Parathyroid adenoma (tissue), 2 donors: ENCODE measurements around the gene ARMC10.

Experiments
- H2AFZ ChIP-seq: fragments of 300-600 bp; sonication (generic); one replicate; pipeline ENCODE4 v1.7.0; 2017; ENCODE audit warnings: antibody characterized with exemption, mild to moderate bottlenecking
- H3K27ac ChIP-seq: fragments of 300-600 bp; sonication (generic); one replicate; pipeline ENCODE4 v1.7.0; 2017
- H3K27me3 ChIP-seq: fragments of 300-600 bp; sonication (generic); one replicate; pipeline ENCODE4 v1.7.0; 2017; ENCODE audit warnings: low read length; ENCODE audit not compliant: control insufficient read depth, insufficient read depth
- H3K36me3 ChIP-seq: fragments of 300-600 bp; sonication (generic); one replicate; pipeline ENCODE4 v1.7.0; 2017; ENCODE audit warnings: low read length; ENCODE audit not compliant: control insufficient read depth, insufficient read depth
- H3K4me1 ChIP-seq: fragments of 300-600 bp; sonication (generic); one replicate; pipeline ENCODE4 v1.7.0; 2017; ENCODE audit warnings: control low read depth
- H3K4me2 ChIP-seq: fragments of 300-600 bp; sonication (generic); one replicate; pipeline ENCODE4 v1.7.0; 2017; ENCODE audit warnings: low read length
- H3K4me3 ChIP-seq: fragments of 300-600 bp; sonication (generic); one replicate; pipeline ENCODE4 v1.7.0; 2017; ENCODE audit warnings: low read depth, low read length
- H3K79me2 ChIP-seq: fragments of 300-600 bp; sonication (generic); one replicate; pipeline ENCODE4 v1.7.0; 2017; ENCODE audit warnings: control low read depth
- H3K9ac ChIP-seq: fragments of 300-600 bp; sonication (generic); one replicate; pipeline ENCODE4 v1.7.0; 2017; ENCODE audit warnings: mild to moderate bottlenecking
- H3K9me3 ChIP-seq: fragments of 300-600 bp; sonication (generic); one replicate; pipeline ENCODE4 v1.7.0; 2017; ENCODE audit warnings: low read length; ENCODE audit not compliant: control insufficient read depth
- CTCF ChIP-seq: fragments of 300-600 bp; sonication (generic); IDR thresholded peaks from one replicate; pipeline ENCODE4 v1.7.0; 2017; ENCODE audit warnings: antibody characterized with exemption, mild to moderate bottlenecking
- donor health status: primary hyperparathyroidism.

ARMC10 gene

GRCh38 chr7:103058122-103058521, 16.8 kb upstream of the ARMC10 start:
- H3K27me3 ChIP-seq = no peaks in the 10 kb centered on the region

GRCh38 chr7:103059471-103059870, 15.5 kb upstream of the ARMC10 start:
- Histone ChIP-seq H3K9me3 (no peaks in the 10 kb centered on the region), H3K9ac (no peak overlapping the region), H2AFZ (no peak overlapping the region), H3K36me3 (no peaks in the 10 kb centered on the region), H3K4me2 (no peak overlapping the region), H3K27me3 (no peaks in the 10 kb centered on the region), H3K79me2 (no peaks in the 10 kb centered on the region), H3K4me3 (no peak overlapping the region), H3K4me1 (no peaks in the 10 kb centered on the region), H3K27ac (no peak overlapping the region)
- TF ChIP-seq CTCF = no peak

More at GRCh38 chr7:103058122-103058521, 16.8 kb upstream of the ARMC10 start:
- TF ChIP-seq CTCF = no peak
- Histone ChIP-seq H3K9me3 (no peaks in the 10 kb centered on the region), H3K4me1 (no peaks in the 10 kb centered on the region), H3K4me2 (no peak overlapping the region), H3K9ac (no peak overlapping the region), H3K27ac (no peak overlapping the region), H3K4me3 (no peak overlapping the region), H3K79me2 (no peaks in the 10 kb centered on the region), H3K36me3 (no peaks in the 10 kb centered on the region), H2AFZ (no peak overlapping the region)

- Histone ChIP-seq H3K36me3 (no peaks in the 10 kb centered on the region), H3K9me3 (no peaks in the 10 kb centered on the region), H3K27me3 (no peaks in the 10 kb centered on the region), H3K4me3 (no peak overlapping the region), H3K79me2 (no peaks in the 10 kb centered on the region), H2AFZ (no peak overlapping the region), H3K4me2 (no peak overlapping the region), H3K4me1 (no peaks in the 10 kb centered on the region), H3K9ac (no peak overlapping the region), H3K27ac (no peak overlapping the region)
- no peak for TF ChIP-seq CTCF
Measured at GRCh38 chr7:103063895-103064294, 11.0 kb upstream of the ARMC10 start.

GRCh38 chr7:103065667-103066066, 9.3 kb upstream of the ARMC10 start:
- no peak for TF ChIP-seq CTCF
- H3K4me1 ChIP-seq = no peaks in the 10 kb centered on the region
- H3K27ac ChIP-seq = no peak overlapping the region
- H2AFZ ChIP-seq = no peak overlapping the region
- H3K9ac ChIP-seq = no peak overlapping the region
- no peaks in the 10 kb centered on the region for H3K36me3 ChIP-seq
- no peaks in the 10 kb centered on the region for H3K27me3 ChIP-seq
- H3K4me2 ChIP-seq = no peak overlapping the region
- H3K4me3 ChIP-seq = no peak overlapping the region
- H3K9me3 ChIP-seq = no peaks in the 10 kb centered on the region
- peaks cover 5% of the 10 kb centered on the region for H3K79me2 ChIP-seq
